Measurements from ENCODE around the gene BRSK1. TPM values are rescaled to one million over a fixed set of nuclear protein-coding genes. Genes with fewer than 3 reads are reported as not detected.

BRSK1 gene
- total and polyA plus RNA-seq, 10 of the 15 experiments (the other 5 are each of a cell fraction or from before 2014, with no cell fraction given): 0.03 to 0.76 (median 0.25) TPM; not detected in 4

DNA sequence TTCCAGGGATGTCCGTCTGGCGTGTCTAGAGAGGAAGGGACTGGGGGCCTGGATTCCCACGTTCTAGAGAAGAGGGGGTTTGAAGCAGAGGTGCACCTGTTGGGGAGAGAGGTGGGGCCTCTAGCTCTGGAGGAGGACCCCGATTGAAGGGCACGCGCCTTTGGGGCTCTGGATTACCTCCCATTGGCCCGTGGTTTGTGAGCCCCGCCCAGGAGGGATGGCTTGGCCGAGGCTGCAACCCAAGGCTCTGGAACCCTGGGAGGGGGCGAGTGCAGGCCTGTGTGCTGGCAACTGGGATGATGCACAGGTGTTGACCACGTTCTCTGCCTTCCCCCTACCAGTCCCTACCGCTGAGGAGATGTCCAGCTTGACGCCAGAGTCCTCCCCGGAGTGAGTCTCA, 21.2 kb downstream of the BRSK1 start:
- in situ Hi-C loops (cut with MboI) (no loop called here), intact Hi-C loops (cut with micrococcal nuclease; ENCODE audit: unreplicated experiment) (loop anchor here (5.0 kb wide), 1 partner anchor 77 kb away; the partner anchor contains the start of gene TMEM238)
- WGBS (ENCODE audit: insufficient coverage, insufficient replicate concordance, low lambda C conversion rate, missing lambda C conversion rate): 50% methylated on average over 14 of the region's 14 CpGs
- FAIRE-seq: no peak
- DNase-seq (ENCODE audit: low read depth, low spot score): no peak
- POLR2A ChIA-PET: interaction anchor here (0.5 kb wide), 1 partner anchor 34 kb away, joined by 6 read pairs; no protein-coding TSS in a partner anchor
- SMC1A ChIA-PET (ENCODE audit: uncharacterized antibody, unreplicated experiment): no interaction called here
- CTCF ChIA-PET: no interaction called here
- H4K20me1 ChIP-seq (ENCODE audit: control insufficient read depth, insufficient read depth): no peaks in the 10 kb centered on the region; the same call in 1 of the 2 replicates
- ATAC-seq: no peak
- no peak overlapping the region for H3K4me2 ChIP-seq (ENCODE audit: control insufficient read depth, insufficient read depth)
- H3K9me3 ChIP-seq (replicated peaks; ENCODE audit: control insufficient read depth, insufficient read depth, low read length): no peaks in the 10 kb centered on the region
- no peaks in the 10 kb centered on the region for H3K27me3 ChIP-seq (replicated peaks in 1 of 2; ENCODE audit: control insufficient read depth in 2 of 2, insufficient read depth in 2 of 2, low read length in 1 of 2)
- TF ChIP-seq SP1 (IDR thresholded peaks at IDR 0.05; ENCODE audit: low read depth, low read length): no peak
- H2AFZ ChIP-seq (ENCODE audit: control insufficient read depth, low read depth, low read length): no peak overlapping the region
- no peak overlapping the region for H3K9ac ChIP-seq (ENCODE audit: control insufficient read depth, insufficient read depth, low read length)
- H3K36me3 ChIP-seq (ENCODE audit: control insufficient read depth in 2 of 2, insufficient read depth in 2 of 2, low read length in 1 of 2): no peaks in the 10 kb centered on the region
- no peak overlapping the region for H3K27ac ChIP-seq (ENCODE audit: control insufficient read depth, insufficient read depth)
- H3K79me2 ChIP-seq (ENCODE audit: control insufficient read depth, insufficient read depth, low read length): no peaks in the 10 kb centered on the region
- BruUV-seq (replicated peaks): no TSS peak
- no peak overlapping the region for H3K4me3 ChIP-seq
- H3K4me1 ChIP-seq (ENCODE audit: control insufficient read depth, insufficient read depth, low read length): peaks cover 3% of the 10 kb centered on the region; the same call in 1 of the 2 replicates
- RAD21 ChIA-PET (ENCODE audit: unreplicated experiment): no interaction called here

DNA sequence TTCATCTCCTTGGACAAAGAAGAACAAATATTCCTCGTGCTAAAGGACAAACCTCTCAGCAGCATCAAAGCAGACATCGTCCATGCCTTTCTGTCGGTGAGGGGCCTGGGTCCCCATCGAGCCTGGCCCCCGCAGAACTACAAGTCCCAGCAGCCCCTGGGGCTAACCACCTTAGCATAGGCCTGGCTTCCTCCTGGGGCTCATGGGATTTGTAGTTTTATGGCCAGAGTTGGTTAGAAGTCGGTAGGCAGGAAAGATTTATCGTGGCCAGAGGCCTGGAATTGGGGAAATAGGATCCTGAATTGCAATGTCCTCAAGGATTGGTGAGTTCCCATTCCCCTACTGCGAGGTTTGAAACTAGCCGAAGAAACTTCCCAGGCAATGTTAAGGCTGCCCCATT, 21.7 kb downstream of the BRSK1 start:
- RAD21 ChIA-PET (ENCODE audit: unreplicated experiment): no interaction called here
- peaks cover 3% of the 10 kb centered on the region; the same call in 1 of the 2 replicates for H3K4me1 ChIP-seq (ENCODE audit: control insufficient read depth, insufficient read depth, low read length)
- H3K79me2 ChIP-seq (ENCODE audit: control insufficient read depth, insufficient read depth, low read length): no peaks in the 10 kb centered on the region
- CTCF ChIA-PET: no interaction called here
- intact Hi-C loops (cut with micrococcal nuclease; ENCODE audit: unreplicated experiment) (no loop called here), in situ Hi-C loops (cut with MboI) (no loop called here)
- POLR2A ChIA-PET: interaction anchor here (0.5 kb wide), 1 partner anchor 33 kb away, joined by 6 read pairs; no protein-coding TSS in a partner anchor
- no peaks in the 10 kb centered on the region; the same call in 1 of the 2 replicates for H4K20me1 ChIP-seq (ENCODE audit: control insufficient read depth, insufficient read depth)
- H3K27me3 ChIP-seq (replicated peaks in 1 of 2; ENCODE audit: control insufficient read depth in 2 of 2, insufficient read depth in 2 of 2, low read length in 1 of 2): no peaks in the 10 kb centered on the region
- no peak overlapping the region for H3K4me3 ChIP-seq
- H3K36me3 ChIP-seq (ENCODE audit: control insufficient read depth in 2 of 2, insufficient read depth in 2 of 2, low read length in 1 of 2): no peaks in the 10 kb centered on the region
- BruUV-seq (replicated peaks): no TSS peak
- no peak overlapping the region for H2AFZ ChIP-seq (ENCODE audit: control insufficient read depth, low read depth, low read length)
- H3K4me2 ChIP-seq (ENCODE audit: control insufficient read depth, insufficient read depth): no peak overlapping the region
- ATAC-seq (peak; percentile 66), DNase-seq (ENCODE audit: low read depth, low spot score) (no peak), FAIRE-seq (no peak)
- SMC1A ChIA-PET (ENCODE audit: uncharacterized antibody, unreplicated experiment): no interaction called here
- no peaks in the 10 kb centered on the region for H3K9me3 ChIP-seq (replicated peaks; ENCODE audit: control insufficient read depth, insufficient read depth, low read length)
- WGBS (ENCODE audit: insufficient coverage, insufficient replicate concordance, low lambda C conversion rate, missing lambda C conversion rate): 53% methylated on average over 9 of the region's 9 CpGs
- H3K27ac ChIP-seq (ENCODE audit: control insufficient read depth, insufficient read depth): no peak overlapping the region
- no peak overlapping the region for H3K9ac ChIP-seq (ENCODE audit: control insufficient read depth, insufficient read depth, low read length)
- no peak for TF ChIP-seq HDAC6 (IDR thresholded peaks at IDR 0.05; ENCODE audit: unreplicated experiment)
- TF ChIP-seq MTA3 (IDR thresholded peaks at IDR 0.05; ENCODE audit: borderline replicate concordance, low read length): no peak
- TF ChIP-seq BMI1 (IDR thresholded peaks at IDR 0.05; ENCODE audit: borderline replicate concordance): no peak
- peak; percentile 53 for TF ChIP-seq RUNX3 (IDR thresholded peaks at IDR 0.05; ENCODE audit: low read length)
- TF ChIP-seq, protein P1, sequence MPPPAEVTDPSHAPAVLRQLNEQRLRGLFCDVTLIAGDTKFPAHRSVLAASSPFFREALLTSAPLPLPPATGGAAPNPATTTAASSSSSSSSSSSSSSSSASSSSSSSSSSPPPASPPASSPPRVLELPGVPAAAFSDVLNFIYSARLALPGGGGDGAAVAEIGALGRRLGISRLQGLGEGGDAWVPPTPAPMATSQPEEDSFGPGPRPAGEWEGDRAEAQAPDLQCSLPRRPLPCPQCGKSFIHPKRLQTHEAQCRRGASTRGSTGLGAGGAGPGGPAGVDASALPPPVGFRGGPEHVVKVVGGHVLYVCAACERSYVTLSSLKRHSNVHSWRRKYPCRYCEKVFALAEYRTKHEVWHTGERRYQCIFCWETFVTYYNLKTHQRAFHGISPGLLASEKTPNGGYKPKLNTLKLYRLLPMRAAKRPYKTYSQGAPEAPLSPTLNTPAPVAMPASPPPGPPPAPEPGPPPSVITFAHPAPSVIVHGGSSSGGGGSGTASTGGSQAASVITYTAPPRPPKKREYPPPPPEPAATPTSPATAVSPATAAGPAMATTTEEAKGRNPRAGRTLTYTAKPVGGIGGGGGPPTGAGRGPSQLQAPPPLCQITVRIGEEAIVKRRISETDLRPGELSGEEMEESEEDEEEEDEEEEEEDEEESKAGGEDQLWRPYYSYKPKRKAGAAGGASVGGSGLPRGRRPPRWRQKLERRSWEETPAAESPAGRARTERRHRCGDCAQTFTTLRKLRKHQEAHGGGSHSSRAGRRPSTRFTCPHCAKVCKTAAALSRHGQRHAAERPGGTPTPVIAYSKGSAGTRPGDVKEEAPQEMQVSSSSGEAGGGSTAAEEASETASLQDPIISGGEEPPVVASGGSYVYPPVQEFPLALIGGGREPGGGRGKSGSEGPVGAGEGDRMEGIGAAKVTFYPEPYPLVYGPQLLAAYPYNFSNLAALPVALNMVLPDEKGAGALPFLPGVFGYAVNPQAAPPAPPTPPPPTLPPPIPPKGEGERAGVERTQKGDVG (CRISPR knock-in tag; IDR thresholded peaks at IDR 0.05): no peak
- no peak for TF ChIP-seq MEF2A (IDR thresholded peaks at IDR 0.05; ENCODE audit: insufficient read depth, low read depth, low read length)
- no peak for TF ChIP-seq SPI1 (IDR thresholded peaks at IDR 0.05; ENCODE audit: borderline replicate concordance, insufficient read depth, low read depth, low read length)
- no peak for TF ChIP-seq RAD21 (IDR thresholded peaks at IDR 0.05; ENCODE audit: insufficient read depth, low read depth, low read length)
- no peak for TF ChIP-seq NBN (IDR thresholded peaks at IDR 0.05)
- TF ChIP-seq SIX5 (IDR thresholded peaks at IDR 0.05; ENCODE audit: low read depth, low read length, severe bottlenecking): peak; percentile 98
- TF ChIP-seq NFIC (IDR thresholded peaks at IDR 0.05; ENCODE audit: low read depth, low read length): no peak
- peak; percentile 80 for TF ChIP-seq GABPA (IDR thresholded peaks at IDR 0.05; ENCODE audit: low read depth)
- TF ChIP-seq NR2F1 (conservative IDR thresholded peaks at IDR 0.05): no peak
